ENCODE results near the gene BMP8A. TPM values are rescaled to one million over a fixed set of nuclear protein-coding genes. Genes with fewer than 3 reads are reported as not detected.

Gene BMP8A
- total and polyA plus RNA-seq, 10 of the 15 experiments (the other 5 are each of a cell fraction or from before 2014, with no cell fraction given), result not detected

DNA sequence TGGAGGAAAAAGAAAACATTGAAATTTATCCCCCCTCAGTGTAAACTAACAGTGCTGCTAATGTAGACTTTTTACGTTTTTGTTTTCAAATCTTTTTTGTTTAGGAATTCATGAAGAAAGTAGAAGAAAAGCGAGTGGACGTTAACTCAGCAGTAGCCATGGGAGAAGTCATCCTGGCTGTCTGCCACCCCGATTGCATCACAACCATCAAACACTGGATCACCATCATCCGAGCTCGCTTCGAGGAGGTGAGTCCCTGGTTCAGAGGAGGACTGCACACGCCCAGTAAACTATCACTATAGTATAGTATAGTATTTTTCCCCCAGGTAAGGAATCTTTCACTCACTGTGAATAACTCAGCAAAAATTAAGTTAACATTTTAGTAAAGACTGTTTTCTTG is 37.8 kb upstream of the BMP8A start:
- H3K4me1 ChIP-seq (ENCODE audit: control insufficient read depth, insufficient read depth, low read length), result no peaks in the 10 kb centered on the region
- H3K36me3 ChIP-seq (ENCODE audit: control insufficient read depth in 2 of 2, insufficient read depth in 2 of 2, low read length in 1 of 2), result peaks cover 24 to 62% of the 10 kb centered on the region in 2 experiments
- intact Hi-C loops (cut with micrococcal nuclease; ENCODE audit: unreplicated experiment), result no loop called here

More for the DNA sequence above, 37.8 kb upstream of the BMP8A start:
- no peak for ATAC-seq
- H4K20me1 ChIP-seq (ENCODE audit: control insufficient read depth, insufficient read depth), result no peaks in the 10 kb centered on the region
- no peak for DNase-seq (ENCODE audit: low read depth, low spot score)
- ChIA-PET RAD21 (ENCODE audit: unreplicated experiment) (interaction anchor here (0.8 kb wide), 1 partner anchor 86 kb away, joined by 3 read pairs; no protein-coding TSS in a partner anchor), SMC1A (ENCODE audit: uncharacterized antibody, unreplicated experiment) (no interaction called here), POLR2A (no interaction called here), CTCF (no interaction called here)
- no peak overlapping the region for H3K4me3 ChIP-seq
- 95% methylated on average over 8 of the region's 8 CpGs for WGBS (ENCODE audit: insufficient coverage, insufficient replicate concordance, low lambda C conversion rate, missing lambda C conversion rate)
- H3K9ac ChIP-seq (ENCODE audit: control insufficient read depth, insufficient read depth, low read length), result no peak overlapping the region
- H3K79me2 ChIP-seq (ENCODE audit: control insufficient read depth, insufficient read depth, low read length), result no peaks in the 10 kb centered on the region
- BruUV-seq (replicated peaks), result no TSS peak
- no peak overlapping the region for H2AFZ ChIP-seq (ENCODE audit: control insufficient read depth, low read depth, low read length)
- TF ChIP-seq, protein P1, sequence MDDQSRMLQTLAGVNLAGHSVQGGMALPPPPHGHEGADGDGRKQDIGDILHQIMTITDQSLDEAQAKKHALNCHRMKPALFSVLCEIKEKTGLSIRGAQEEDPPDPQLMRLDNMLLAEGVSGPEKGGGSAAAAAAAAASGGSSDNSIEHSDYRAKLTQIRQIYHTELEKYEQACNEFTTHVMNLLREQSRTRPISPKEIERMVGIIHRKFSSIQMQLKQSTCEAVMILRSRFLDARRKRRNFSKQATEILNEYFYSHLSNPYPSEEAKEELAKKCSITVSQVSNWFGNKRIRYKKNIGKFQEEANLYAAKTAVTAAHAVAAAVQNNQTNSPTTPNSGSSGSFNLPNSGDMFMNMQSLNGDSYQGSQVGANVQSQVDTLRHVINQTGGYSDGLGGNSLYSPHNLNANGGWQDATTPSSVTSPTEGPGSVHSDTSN (IDR thresholded peaks at IDR 0.05; ENCODE audit: insufficient replicate concordance, low read depth, low read length), result no peak
- no peak for TF ChIP-seq FOXM1 (IDR thresholded peaks at IDR 0.05; ENCODE audit: low read depth, low read length)
- TF ChIP-seq TARDBP (IDR thresholded peaks at IDR 0.05; ENCODE audit: borderline replicate concordance), result no peak
- TF ChIP-seq, protein P2, sequence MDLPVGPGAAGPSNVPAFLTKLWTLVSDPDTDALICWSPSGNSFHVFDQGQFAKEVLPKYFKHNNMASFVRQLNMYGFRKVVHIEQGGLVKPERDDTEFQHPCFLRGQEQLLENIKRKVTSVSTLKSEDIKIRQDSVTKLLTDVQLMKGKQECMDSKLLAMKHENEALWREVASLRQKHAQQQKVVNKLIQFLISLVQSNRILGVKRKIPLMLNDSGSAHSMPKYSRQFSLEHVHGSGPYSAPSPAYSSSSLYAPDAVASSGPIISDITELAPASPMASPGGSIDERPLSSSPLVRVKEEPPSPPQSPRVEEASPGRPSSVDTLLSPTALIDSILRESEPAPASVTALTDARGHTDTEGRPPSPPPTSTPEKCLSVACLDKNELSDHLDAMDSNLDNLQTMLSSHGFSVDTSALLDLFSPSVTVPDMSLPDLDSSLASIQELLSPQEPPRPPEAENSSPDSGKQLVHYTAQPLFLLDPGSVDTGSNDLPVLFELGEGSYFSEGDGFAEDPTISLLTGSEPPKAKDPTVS (IDR thresholded peaks at IDR 0.05; ENCODE audit: low read depth, low read length), result no peak
- TF ChIP-seq TCF12 (IDR thresholded peaks at IDR 0.05; ENCODE audit: low read depth, low read length), result no peak
- TF ChIP-seq HDAC2 (IDR thresholded peaks at IDR 0.05), result no peak
- no peak for TF ChIP-seq SUZ12 (IDR thresholded peaks at IDR 0.05; ENCODE audit: unreplicated experiment)
- no peak for TF ChIP-seq ZNF24 (IDR thresholded peaks at IDR 0.05)
- TF ChIP-seq TCF7 (IDR thresholded peaks at IDR 0.05; ENCODE audit: borderline replicate concordance), result no peak
- TF ChIP-seq NR2C2 (IDR thresholded peaks at IDR 0.05; ENCODE audit: borderline replicate concordance, control insufficient read depth, insufficient read length, low read depth), result no peak
- TF ChIP-seq, protein P3, sequence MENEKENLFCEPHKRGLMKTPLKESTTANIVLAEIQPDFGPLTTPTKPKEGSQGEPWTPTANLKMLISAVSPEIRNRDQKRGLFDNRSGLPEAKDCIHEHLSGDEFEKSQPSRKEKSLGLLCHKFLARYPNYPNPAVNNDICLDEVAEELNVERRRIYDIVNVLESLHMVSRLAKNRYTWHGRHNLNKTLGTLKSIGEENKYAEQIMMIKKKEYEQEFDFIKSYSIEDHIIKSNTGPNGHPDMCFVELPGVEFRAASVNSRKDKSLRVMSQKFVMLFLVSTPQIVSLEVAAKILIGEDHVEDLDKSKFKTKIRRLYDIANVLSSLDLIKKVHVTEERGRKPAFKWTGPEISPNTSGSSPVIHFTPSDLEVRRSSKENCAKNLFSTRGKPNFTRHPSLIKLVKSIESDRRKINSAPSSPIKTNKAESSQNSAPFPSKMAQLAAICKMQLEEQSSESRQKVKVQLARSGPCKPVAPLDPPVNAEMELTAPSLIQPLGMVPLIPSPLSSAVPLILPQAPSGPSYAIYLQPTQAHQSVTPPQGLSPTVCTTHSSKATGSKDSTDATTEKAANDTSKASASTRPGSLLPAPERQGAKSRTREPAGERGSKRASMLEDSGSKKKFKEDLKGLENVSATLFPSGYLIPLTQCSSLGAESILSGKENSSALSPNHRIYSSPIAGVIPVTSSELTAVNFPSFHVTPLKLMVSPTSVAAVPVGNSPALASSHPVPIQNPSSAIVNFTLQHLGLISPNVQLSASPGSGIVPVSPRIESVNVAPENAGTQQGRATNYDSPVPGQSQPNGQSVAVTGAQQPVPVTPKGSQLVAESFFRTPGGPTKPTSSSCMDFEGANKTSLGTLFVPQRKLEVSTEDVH (IDR thresholded peaks at IDR 0.05; ENCODE audit: low read depth, partially characterized antibody), result no peak
- no peak for TF ChIP-seq NR2C1 (IDR thresholded peaks at IDR 0.05)
- TF ChIP-seq EP300 (IDR thresholded peaks at IDR 0.05; ENCODE audit: borderline replicate concordance in 1 of 2, control insufficient read depth in 1 of 2, low read depth in 2 of 2, low read length in 2 of 2), result no peak
- H3K27me3 ChIP-seq (replicated peaks in 1 of 2; ENCODE audit: control insufficient read depth in 2 of 2, insufficient read depth in 2 of 2, low read length in 1 of 2), result no peaks in the 10 kb centered on the region
- no peak overlapping the region for H3K27ac ChIP-seq (ENCODE audit: control insufficient read depth, insufficient read depth)
- no peak for FAIRE-seq
- H3K9me3 ChIP-seq (replicated peaks; ENCODE audit: control insufficient read depth, insufficient read depth, low read length), result no peaks in the 10 kb centered on the region
- in situ Hi-C loops (cut with MboI), result no loop called here
- no peak overlapping the region for H3K4me2 ChIP-seq (ENCODE audit: control insufficient read depth, insufficient read depth)

Measured in GM12878 (cell line).